ENCODE measurements around the gene PBX3. TPM values are rescaled to one million over a fixed set of nuclear protein-coding genes. Genes with fewer than 3 reads are reported as not detected.

PBX3 gene
- total and polyA plus RNA-seq, 2 of the 13 experiments (the other 11 are each of a cell fraction or from before 2014, with no cell fraction given): 6.0 to 11.2 TPM

DNA sequence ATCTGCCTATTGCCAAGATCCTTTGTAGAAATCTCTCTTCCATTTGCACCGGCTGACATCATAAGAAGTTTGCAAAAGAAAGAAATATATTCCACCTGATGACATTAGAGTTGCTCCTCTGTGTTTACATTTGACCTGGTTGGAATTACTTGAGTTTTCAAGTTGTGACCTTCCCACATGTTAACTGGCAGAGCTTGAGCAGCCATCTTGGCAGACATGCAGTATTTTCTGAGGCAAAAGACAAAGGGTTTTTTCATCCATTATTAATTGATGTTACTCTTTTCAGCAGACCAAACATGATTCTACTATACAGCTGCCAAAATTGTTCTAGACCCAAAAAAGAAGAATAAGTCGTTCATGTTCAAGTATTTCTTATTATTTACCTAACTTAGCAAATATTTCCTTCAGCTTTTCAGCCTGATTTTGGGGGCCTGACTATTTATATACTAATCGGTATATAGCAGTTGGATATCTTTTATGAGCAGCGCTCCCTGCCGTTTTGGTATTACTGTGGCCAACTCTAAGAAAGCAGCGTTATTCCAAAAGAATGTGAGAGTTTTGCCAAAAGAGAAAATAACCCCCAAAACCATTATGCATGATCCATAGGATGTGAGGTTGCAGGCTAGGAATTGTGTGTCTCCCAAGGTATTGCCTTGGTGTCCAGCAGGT lies 212.9 kb downstream of the PBX3 start:
- Histone ChIP-seq H3K9ac (ENCODE audit: insufficient read depth, low read depth, low read length) (no peak overlapping the region), H2AFZ (ENCODE audit: low read length) (no peak overlapping the region), H3K79me2 (ENCODE audit: insufficient read depth, low read length) (no peaks in the 10 kb centered on the region), H3K4me1 (ENCODE audit: insufficient read depth, low read length) (peaks cover 5% of the 10 kb centered on the region; the same call in 1 of the 2 replicates), H3K9me3 (ENCODE audit: low read length) (no peaks in the 10 kb centered on the region), H3K27me3 (ENCODE audit: control insufficient read depth in 1 of 2, insufficient read depth in 2 of 2, low read length in 2 of 2) (no peaks in the 10 kb centered on the region), H3K4me3 (replicated peaks in 1 of 3; ENCODE audit: insufficient read depth in 1 of 3, low read depth in 2 of 3, low read length in 3 of 3) (no peak overlapping the region), H3K36me3 (replicated peaks in 1 of 2; ENCODE audit: control insufficient read depth in 1 of 2, insufficient read depth in 2 of 2, low read length in 2 of 2) (peaks cover 0 to 1% of the 10 kb centered on the region in 2 experiments; a peak in 1 of 5 replicates), H3K4me2 (ENCODE audit: low read depth, low read length) (no peak overlapping the region), H4K20me1 (ENCODE audit: insufficient read depth, low read length) (no peaks in the 10 kb centered on the region), H3K27ac (ENCODE audit: extremely low read length, insufficient read depth, low read length) (no peak overlapping the region)
- ChIA-PET POLR2A (no interaction called here), CTCF (ENCODE audit: low intra/inter-chr PET ratio, low total read pairs) (no interaction called here)
- BruUV-seq (replicated peaks): no TSS peak
- TF ChIP-seq MAFG (CRISPR knock-in tag; IDR thresholded peaks at IDR 0.05): no peak
- no peak for TF ChIP-seq ZNF775 (CRISPR knock-in tag; IDR thresholded peaks at IDR 0.05; ENCODE audit: borderline replicate concordance)
- TF ChIP-seq SYNCRIP (IDR thresholded peaks at IDR 0.05; ENCODE audit: insufficient read depth, low read depth, low read length): no peak
- no peak for TF ChIP-seq AHR (CRISPR knock-in tag; IDR thresholded peaks at IDR 0.05)
- TF ChIP-seq, protein P1, sequence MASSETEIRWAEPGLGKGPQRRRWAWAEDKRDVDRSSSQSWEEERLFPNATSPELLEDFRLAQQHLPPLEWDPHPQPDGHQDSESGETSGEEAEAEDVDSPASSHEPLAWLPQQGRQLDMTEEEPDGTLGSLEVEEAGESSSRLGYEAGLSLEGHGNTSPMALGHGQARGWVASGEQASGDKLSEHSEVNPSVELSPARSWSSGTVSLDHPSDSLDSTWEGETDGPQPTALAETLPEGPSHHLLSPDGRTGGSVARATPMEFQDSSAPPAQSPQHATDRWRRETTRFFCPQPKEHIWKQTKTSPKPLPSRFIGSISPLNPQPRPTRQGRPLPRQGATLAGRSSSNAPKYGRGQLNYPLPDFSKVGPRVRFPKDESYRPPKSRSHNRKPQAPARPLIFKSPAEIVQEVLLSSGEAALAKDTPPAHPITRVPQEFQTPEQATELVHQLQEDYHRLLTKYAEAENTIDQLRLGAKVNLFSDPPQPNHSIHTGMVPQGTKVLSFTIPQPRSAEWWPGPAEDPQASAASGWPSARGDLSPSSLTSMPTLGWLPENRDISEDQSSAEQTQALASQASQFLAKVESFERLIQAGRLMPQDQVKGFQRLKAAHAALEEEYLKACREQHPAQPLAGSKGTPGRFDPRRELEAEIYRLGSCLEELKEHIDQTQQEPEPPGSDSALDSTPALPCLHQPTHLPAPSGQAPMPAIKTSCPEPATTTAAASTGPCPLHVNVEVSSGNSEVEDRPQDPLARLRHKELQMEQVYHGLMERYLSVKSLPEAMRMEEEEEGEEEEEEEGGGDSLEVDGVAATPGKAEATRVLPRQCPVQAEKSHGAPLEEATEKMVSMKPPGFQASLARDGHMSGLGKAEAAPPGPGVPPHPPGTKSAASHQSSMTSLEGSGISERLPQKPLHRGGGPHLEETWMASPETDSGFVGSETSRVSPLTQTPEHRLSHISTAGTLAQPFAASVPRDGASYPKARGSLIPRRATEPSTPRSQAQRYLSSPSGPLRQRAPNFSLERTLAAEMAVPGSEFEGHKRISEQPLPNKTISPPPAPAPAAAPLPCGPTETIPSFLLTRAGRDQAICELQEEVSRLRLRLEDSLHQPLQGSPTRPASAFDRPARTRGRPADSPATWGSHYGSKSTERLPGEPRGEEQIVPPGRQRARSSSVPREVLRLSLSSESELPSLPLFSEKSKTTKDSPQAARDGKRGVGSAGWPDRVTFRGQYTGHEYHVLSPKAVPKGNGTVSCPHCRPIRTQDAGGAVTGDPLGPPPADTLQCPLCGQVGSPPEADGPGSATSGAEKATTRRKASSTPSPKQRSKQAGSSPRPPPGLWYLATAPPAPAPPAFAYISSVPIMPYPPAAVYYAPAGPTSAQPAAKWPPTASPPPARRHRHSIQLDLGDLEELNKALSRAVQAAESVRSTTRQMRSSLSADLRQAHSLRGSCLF (CRISPR knock-in tag; IDR thresholded peaks at IDR 0.05; ENCODE audit: borderline replicate concordance): no peak
- no peak for TF ChIP-seq STAG1 (CRISPR knock-in tag; IDR thresholded peaks at IDR 0.05)
- TF ChIP-seq TAF15 (IDR thresholded peaks at IDR 0.05; ENCODE audit: low read depth, low read length, poor library complexity, severe bottlenecking): no peak
- no peak for TF ChIP-seq DNMT3B (CRISPR knock-in tag; conservative IDR thresholded peaks at IDR 0.05)
- TF ChIP-seq NCOA5 (CRISPR knock-in tag; IDR thresholded peaks at IDR 0.05): no peak
- TF ChIP-seq ZNF7 (CRISPR knock-in tag; IDR thresholded peaks at IDR 0.05): no peak
- FAIRE-seq (no peak), ATAC-seq (no peak), DNase-seq (ENCODE audit: low spot score) (no peak)
- in situ Hi-C loops (cut with HindIII; ENCODE audit: extremely low pct_ligation_motif_present, low pct_unique_long_range_greater_than_20kb): no loop called here
- 90% methylated on average over 6 of the region's 6 CpGs for WGBS (ENCODE audit: low lambda C conversion rate)
- intact Hi-C loops (cut with micrococcal nuclease; ENCODE audit: unreplicated experiment): no loop called here

Data from HepG2 (cell line).